ENCODE data around the gene SOHLH1.

DNA sequence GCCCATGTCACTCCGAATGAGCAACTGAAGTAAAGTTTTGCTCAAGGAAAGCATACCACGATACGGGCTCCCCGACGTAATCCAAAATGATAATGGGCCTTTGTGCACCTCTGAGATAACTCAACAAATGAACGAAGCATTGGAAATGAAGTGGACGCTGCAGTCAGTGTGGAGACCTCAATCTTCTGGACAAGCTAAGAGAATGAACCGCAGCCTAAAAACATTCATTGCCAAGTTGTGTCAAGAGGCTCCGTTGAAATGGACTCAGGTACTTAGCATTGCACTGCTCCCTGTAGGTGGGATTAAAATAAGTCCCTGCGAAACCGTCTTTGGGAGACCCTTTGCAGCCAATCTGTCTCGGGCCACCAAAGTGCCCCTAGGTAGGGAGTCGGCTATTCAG lies 40.0 kb downstream of the SOHLH1 start:
- TF ChIP-seq, protein P1, sequence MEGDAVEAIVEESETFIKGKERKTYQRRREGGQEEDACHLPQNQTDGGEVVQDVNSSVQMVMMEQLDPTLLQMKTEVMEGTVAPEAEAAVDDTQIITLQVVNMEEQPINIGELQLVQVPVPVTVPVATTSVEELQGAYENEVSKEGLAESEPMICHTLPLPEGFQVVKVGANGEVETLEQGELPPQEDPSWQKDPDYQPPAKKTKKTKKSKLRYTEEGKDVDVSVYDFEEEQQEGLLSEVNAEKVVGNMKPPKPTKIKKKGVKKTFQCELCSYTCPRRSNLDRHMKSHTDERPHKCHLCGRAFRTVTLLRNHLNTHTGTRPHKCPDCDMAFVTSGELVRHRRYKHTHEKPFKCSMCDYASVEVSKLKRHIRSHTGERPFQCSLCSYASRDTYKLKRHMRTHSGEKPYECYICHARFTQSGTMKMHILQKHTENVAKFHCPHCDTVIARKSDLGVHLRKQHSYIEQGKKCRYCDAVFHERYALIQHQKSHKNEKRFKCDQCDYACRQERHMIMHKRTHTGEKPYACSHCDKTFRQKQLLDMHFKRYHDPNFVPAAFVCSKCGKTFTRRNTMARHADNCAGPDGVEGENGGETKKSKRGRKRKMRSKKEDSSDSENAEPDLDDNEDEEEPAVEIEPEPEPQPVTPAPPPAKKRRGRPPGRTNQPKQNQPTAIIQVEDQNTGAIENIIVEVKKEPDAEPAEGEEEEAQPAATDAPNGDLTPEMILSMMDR (conservative IDR thresholded peaks at IDR 0.05): no peak
- TF ChIP-seq EZH2 (IDR thresholded peaks at IDR 0.05; ENCODE audit: low read depth): no peak
